Measurements from ENCODE around the gene IGLL5. TPM values are rescaled to one million over a fixed set of nuclear protein-coding genes. Genes with fewer than 3 reads are reported as not detected.

The IGLL5 gene
- polyA plus RNA-seq, 1 of the 3 experiments (the other 2 are of a cell fraction), result not detected

DNA sequence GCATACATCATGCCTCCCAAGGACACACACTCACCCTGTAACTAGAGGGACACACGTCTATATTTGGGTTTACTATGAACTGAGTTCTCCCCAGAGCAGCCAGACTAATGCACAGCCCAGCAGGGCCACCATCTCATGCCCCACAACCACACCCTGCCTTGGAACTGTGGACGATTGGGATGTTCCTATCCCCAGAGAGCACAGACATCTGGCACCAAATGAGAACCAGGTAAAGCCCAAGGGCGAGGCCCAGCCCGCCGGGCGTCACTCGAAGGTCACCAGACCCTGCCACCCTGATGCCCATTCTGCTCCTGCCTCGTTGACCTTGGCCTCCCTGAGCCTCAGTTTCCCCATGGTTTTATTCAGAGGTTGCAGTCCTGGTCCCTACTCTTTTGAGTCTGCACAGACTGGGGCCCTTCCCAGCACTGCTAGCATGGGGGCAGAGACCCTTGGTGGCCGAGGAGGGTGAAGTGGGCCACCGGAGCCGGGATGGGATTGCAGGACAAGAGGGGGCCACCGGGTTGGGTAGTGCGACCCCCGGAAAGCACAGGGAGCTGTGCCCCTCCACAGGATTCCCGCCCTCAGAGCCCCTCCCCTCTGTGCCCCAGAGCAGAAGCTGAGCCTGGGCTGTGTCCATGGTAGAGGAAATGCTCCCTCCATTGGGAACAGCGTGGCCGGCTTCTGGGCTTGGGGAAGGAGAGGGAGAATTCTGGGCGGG, 56.8 kb downstream of the IGLL5 start:
- POLR2A ChIA-PET, result no interaction called here
- no peaks in the 10 kb centered on the region for H3K79me2 ChIP-seq (ENCODE audit: insufficient read depth)
- TF ChIP-seq ELF1 (IDR thresholded peaks at IDR 0.05) (no peak), FOSL2 (IDR thresholded peaks at IDR 0.05; ENCODE audit: borderline replicate concordance, low read depth) (no peak), SIN3A (IDR thresholded peaks at IDR 0.05; ENCODE audit: borderline replicate concordance, low read depth, low read length) (no peak), YY1 (IDR thresholded peaks at IDR 0.05; ENCODE audit: low read depth) (no peak), MEF2A (IDR thresholded peaks at IDR 0.05; ENCODE audit: borderline replicate concordance, low read depth) (no peak), TEAD4 (IDR thresholded peaks at IDR 0.05; ENCODE audit: borderline replicate concordance, insufficient read depth) (no peak), NFIC (IDR thresholded peaks at IDR 0.05; ENCODE audit: borderline replicate concordance) (no peak), CTCF (IDR thresholded peaks at IDR 0.05) (no peak), GABPA (IDR thresholded peaks at IDR 0.05; ENCODE audit: low read depth) (no peak), FOXM1 (IDR thresholded peaks at IDR 0.05; ENCODE audit: low read depth) (no peak), EZH2phosphoT487 (IDR thresholded peaks at IDR 0.05; ENCODE audit: borderline replicate concordance, low read depth) (no peak), RCOR1 (IDR thresholded peaks at IDR 0.05; ENCODE audit: low read length) (no peak), EP300 (IDR thresholded peaks at IDR 0.05; ENCODE audit: borderline replicate concordance in 1 of 2, low read depth in 1 of 2, low read length in 1 of 2) (no peak), MXI1 (IDR thresholded peaks at IDR 0.05; ENCODE audit: low read depth, low read length) (no peak), RFX5 (IDR thresholded peaks at IDR 0.05; ENCODE audit: low read length) (no peak), TAF1 (IDR thresholded peaks at IDR 0.05; ENCODE audit: borderline replicate concordance, low read depth, low read length) (no peak), CHD2 (IDR thresholded peaks at IDR 0.05; ENCODE audit: low read length, partially characterized antibody) (no peak)
- TF ChIP-seq, protein P1, sequence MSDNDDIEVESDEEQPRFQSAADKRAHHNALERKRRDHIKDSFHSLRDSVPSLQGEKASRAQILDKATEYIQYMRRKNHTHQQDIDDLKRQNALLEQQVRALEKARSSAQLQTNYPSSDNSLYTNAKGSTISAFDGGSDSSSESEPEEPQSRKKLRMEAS (IDR thresholded peaks at IDR 0.05; ENCODE audit: low read depth), result no peak
- TF ChIP-seq, protein P2, sequence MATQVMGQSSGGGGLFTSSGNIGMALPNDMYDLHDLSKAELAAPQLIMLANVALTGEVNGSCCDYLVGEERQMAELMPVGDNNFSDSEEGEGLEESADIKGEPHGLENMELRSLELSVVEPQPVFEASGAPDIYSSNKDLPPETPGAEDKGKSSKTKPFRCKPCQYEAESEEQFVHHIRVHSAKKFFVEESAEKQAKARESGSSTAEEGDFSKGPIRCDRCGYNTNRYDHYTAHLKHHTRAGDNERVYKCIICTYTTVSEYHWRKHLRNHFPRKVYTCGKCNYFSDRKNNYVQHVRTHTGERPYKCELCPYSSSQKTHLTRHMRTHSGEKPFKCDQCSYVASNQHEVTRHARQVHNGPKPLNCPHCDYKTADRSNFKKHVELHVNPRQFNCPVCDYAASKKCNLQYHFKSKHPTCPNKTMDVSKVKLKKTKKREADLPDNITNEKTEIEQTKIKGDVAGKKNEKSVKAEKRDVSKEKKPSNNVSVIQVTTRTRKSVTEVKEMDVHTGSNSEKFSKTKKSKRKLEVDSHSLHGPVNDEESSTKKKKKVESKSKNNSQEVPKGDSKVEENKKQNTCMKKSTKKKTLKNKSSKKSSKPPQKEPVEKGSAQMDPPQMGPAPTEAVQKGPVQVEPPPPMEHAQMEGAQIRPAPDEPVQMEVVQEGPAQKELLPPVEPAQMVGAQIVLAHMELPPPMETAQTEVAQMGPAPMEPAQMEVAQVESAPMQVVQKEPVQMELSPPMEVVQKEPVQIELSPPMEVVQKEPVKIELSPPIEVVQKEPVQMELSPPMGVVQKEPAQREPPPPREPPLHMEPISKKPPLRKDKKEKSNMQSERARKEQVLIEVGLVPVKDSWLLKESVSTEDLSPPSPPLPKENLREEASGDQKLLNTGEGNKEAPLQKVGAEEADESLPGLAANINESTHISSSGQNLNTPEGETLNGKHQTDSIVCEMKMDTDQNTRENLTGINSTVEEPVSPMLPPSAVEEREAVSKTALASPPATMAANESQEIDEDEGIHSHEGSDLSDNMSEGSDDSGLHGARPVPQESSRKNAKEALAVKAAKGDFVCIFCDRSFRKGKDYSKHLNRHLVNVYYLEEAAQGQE (IDR thresholded peaks at IDR 0.05; ENCODE audit: low read depth, low read length), result no peak
- H3K9me2 ChIP-seq, result no peaks in the 10 kb centered on the region
- no peaks in the 10 kb centered on the region for H3K9me3 ChIP-seq
- no peak for DNase-seq
- no peaks in the 10 kb centered on the region for H3K36me3 ChIP-seq (replicated peaks in 1 of 2; ENCODE audit: control insufficient read depth in 1 of 2, insufficient read depth in 2 of 2, low read length in 1 of 2)
- no peak overlapping the region for H3K4me2 ChIP-seq
- no peaks in the 10 kb centered on the region for H3K27me3 ChIP-seq (ENCODE audit: insufficient read depth)
- H3K4me1 ChIP-seq (ENCODE audit: control insufficient read depth in 1 of 2, insufficient read depth in 2 of 2, low read depth in 1 of 2, low read length in 1 of 2), result peaks cover 0 to 8% of the 10 kb centered on the region in 2 experiments; a peak in 1 of 4 replicates
- H3F3A ChIP-seq (replicated peaks; ENCODE audit: insufficient read depth), result no peaks in the 10 kb centered on the region
- H2AFZ ChIP-seq (ENCODE audit: low read depth), result no peak overlapping the region
- H3K4me3 ChIP-seq (ENCODE audit: low read depth in 2 of 2, low read length in 1 of 2), result no peak overlapping the region
- H4K20me1 ChIP-seq (ENCODE audit: insufficient read depth), result no peaks in the 10 kb centered on the region
- no peak overlapping the region for H3K27ac ChIP-seq (ENCODE audit: low read depth in 2 of 2, low read length in 1 of 2)
- 41% methylated on average over 5 of the region's 18 CpGs for WGBS (ENCODE audit: low lambda C conversion rate)
- H3K9ac ChIP-seq, result no peak overlapping the region
- CTCF ChIA-PET, result interaction anchor here (0.9 to 9.7 kb wide), 10 partner anchors 12 to 458 kb away, joined by 3 to 127 read pairs (median 4); no protein-coding TSS in a partner anchor

Data from SK-N-SH (cell line).